Osteoblast (primary cell): ENCODE measurements around the gene PTPRD. TPM values are rescaled to one million over a fixed set of nuclear protein-coding genes. Genes with fewer than 3 reads are reported as not detected.

Experiments
- DNase-seq: peaks from one replicate; pipeline ENCODE4 v3.0.0; 2011; ENCODE audit warnings: low spot score, mixed read lengths; ENCODE audit not compliant: insufficient read length; ENCODE audit errors: missing footprints
- H2AFZ ChIP-seq: 2 replicates; pipeline ENCODE4 v1.6.0; 2011; ENCODE audit warnings: mild to moderate bottlenecking, low read length
- H3K27ac ChIP-seq: 2 replicates; pipeline ENCODE4 v1.5.1; 2011; ENCODE audit warnings: mild to moderate bottlenecking, low read depth, low read length, moderate library complexity
- H3K27me3 ChIP-seq: 2 replicates; pipeline ENCODE4 v1.6.0; 2012; ENCODE audit warnings: mild to moderate bottlenecking, control low read depth, inconsistent platforms, low read length, moderate library complexity; ENCODE audit not compliant: insufficient read depth
- H3K36me3 ChIP-seq: 2 replicates; pipeline ENCODE4 v1.5.1; 2011; ENCODE audit warnings: mild to moderate bottlenecking, low read length, control low read depth, moderate library complexity; ENCODE audit not compliant: insufficient read depth
- H3K4me1 ChIP-seq: 2 replicates; pipeline ENCODE4 v1.5.1; 2011; ENCODE audit warnings: mild to moderate bottlenecking, low read length, control low read depth, moderate library complexity; ENCODE audit not compliant: insufficient read depth
- H3K4me2 ChIP-seq: 2 replicates; pipeline ENCODE4 v1.6.0; 2011; ENCODE audit warnings: mild to moderate bottlenecking, low read length; ENCODE audit not compliant: insufficient read depth
- H3K4me3 ChIP-seq: fragments of 200-600 bp; sonication (generic); 3 replicates; pipeline ENCODE4 v1.5.1; 2012; ENCODE audit warnings: mild to moderate bottlenecking, low read length, inconsistent platforms; ENCODE audit not compliant: insufficient read depth
- H3K79me2 ChIP-seq: 2 replicates; pipeline ENCODE4 v1.6.0; 2012; ENCODE audit warnings: mild to moderate bottlenecking, low read length, control low read depth, inconsistent platforms; ENCODE audit not compliant: insufficient read depth
- H3K9me3 ChIP-seq: 2 replicates; pipeline ENCODE4 v1.5.1; 2011; ENCODE audit warnings: low read depth, low read length, control low read depth
- H4K20me1 ChIP-seq: 2 replicates; pipeline ENCODE4 v1.6.0; 2012; ENCODE audit warnings: mild to moderate bottlenecking, low read length, control low read depth; ENCODE audit not compliant: insufficient read depth
- CTCF ChIP-seq: IDR thresholded peaks from 2 replicates; pipeline ENCODE4 v1.5.1; 2011; ENCODE audit warnings: mild to moderate bottlenecking, low read depth, low read length, moderate library complexity; ENCODE audit errors: extremely low read depth
- total RNA-seq: library from RNA; depleted of rRNA; stranded (reverse); fragments of >200 nt; gene quantifications from 2 replicates; pipeline ENCODE4 v1.2.3, GENCODE V29; 2012

PTPRD gene
- total RNA-seq, 1 donor: 23.9 TPM

GRCh38 chr9:10036095-10036494 is 576.7 kb downstream of the PTPRD start:
- Histone ChIP-seq H3K4me1 (no peaks in the 10 kb centered on the region), H3K36me3 (no peaks in the 10 kb centered on the region), H3K79me2 (no peaks in the 10 kb centered on the region), H3K9me3 (no peaks in the 10 kb centered on the region), H2AFZ (no peak overlapping the region), H3K27ac (no peak overlapping the region), H3K27me3 (no peaks in the 10 kb centered on the region), H4K20me1 (no peaks in the 10 kb centered on the region), H3K4me3 (no peak overlapping the region), H3K4me2 (no peak overlapping the region)
- no peak for TF ChIP-seq CTCF
- DNase-seq: no peak

GRCh38 chr9:10032166-10032565 is 580.6 kb downstream of the PTPRD start:
- Histone ChIP-seq H3K4me1 (no peaks in the 10 kb centered on the region), H3K4me2 (no peak overlapping the region), H2AFZ (no peak overlapping the region), H3K4me3 (no peak overlapping the region), H3K9me3 (no peaks in the 10 kb centered on the region), H3K27ac (no peak overlapping the region), H4K20me1 (no peaks in the 10 kb centered on the region), H3K27me3 (no peaks in the 10 kb centered on the region), H3K36me3 (no peaks in the 10 kb centered on the region), H3K79me2 (no peaks in the 10 kb centered on the region)
- no peak for TF ChIP-seq CTCF
- DNase-seq: no peak

GRCh38 chr9:10026443-10026984 is 586.3 kb downstream of the PTPRD start:
- H3K27me3 ChIP-seq: no peaks in the 10 kb centered on the region
- H3K79me2 ChIP-seq: no peaks in the 10 kb centered on the region
- no peak overlapping the region for H3K4me3 ChIP-seq
- H3K36me3 ChIP-seq: no peaks in the 10 kb centered on the region
- H3K4me1 ChIP-seq: no peaks in the 10 kb centered on the region
- no peak for TF ChIP-seq CTCF
- no peaks in the 10 kb centered on the region for H4K20me1 ChIP-seq
- H2AFZ ChIP-seq: no peak overlapping the region
- H3K4me2 ChIP-seq: no peak overlapping the region
- H3K27ac ChIP-seq: no peak overlapping the region
- no peaks in the 10 kb centered on the region for H3K9me3 ChIP-seq
- no peak for DNase-seq

GRCh38 chr9:10015755-10016154 is 597.0 kb downstream of the PTPRD start:
- Histone ChIP-seq H2AFZ (no peak overlapping the region), H3K4me3 (no peak overlapping the region), H3K4me1 (no peaks in the 10 kb centered on the region), H3K4me2 (no peak overlapping the region), H3K27ac (no peak overlapping the region), H3K36me3 (no peaks in the 10 kb centered on the region), H3K27me3 (no peaks in the 10 kb centered on the region), H3K9me3 (no peaks in the 10 kb centered on the region), H3K79me2 (no peaks in the 10 kb centered on the region), H4K20me1 (no peaks in the 10 kb centered on the region)
- TF ChIP-seq CTCF: no peak
- peak; percentile 29 for DNase-seq
